Melanocyte of skin (primary cell): Measurements from ENCODE around the gene TOMM5. TPM values are rescaled to one million over a fixed set of nuclear protein-coding genes. Genes with fewer than 3 reads are reported as not detected.

Experiments
- total RNA-seq, 2 donors: library from RNA; depleted of rRNA; stranded (reverse); fragments of >200 nt; gene quantifications; 2 replicates each; pipeline ENCODE4 v1.2.3, GENCODE V29; 2012

TOMM5 gene
- 100 to 1,000 TPM in 1 of 2 donors, 10 to 100 TPM in 1; 68.5 to 162 TPM for total RNA-seq

GRCh38 chr9:37592108-37592951 is at the start of gene TOMM5:
TOMM5 (minus strand) TSS chr9:37592597; CDS start chr9:37592532, 65 bp downstream.

GRCh38 chr9:37575921-37576721 is 16.3 kb downstream of the TOMM5 start, which contains the start of gene FBXO10:
FBXO10 (minus strand) TSS chr9:37576380; CDS start chr9:37541768, 34,612 bp downstream.

Other genes with a start within 250 kb of the TOMM5 start
- gene GRHPR, start 169.9 kb downstream of the TOMM5 start, total RNA-seq, result 100 to 1,000 TPM; 169 to 194 TPM
- gene ZBTB5, start 127.1 kb downstream of the TOMM5 start, total RNA-seq, result 1 to 10 TPM; 7.7 to 8.6 TPM
- 10 to 100 TPM; 13.8 to 30.3 TPM for gene POLR1E, start 106.6 kb downstream of the TOMM5 start, total RNA-seq
- gene FBXO10, start 16.2 kb downstream of the TOMM5 start, total RNA-seq, result 10 to 100 TPM; 20.6 to 27.0 TPM
- not detected for gene FRMPD1, start 58.4 kb upstream of the TOMM5 start, total RNA-seq
- 1 to 10 TPM; 1.4 to 2.3 TPM for gene TRMT10B, start 161.2 kb upstream of the TOMM5 start, total RNA-seq
- gene EXOSC3, start 192.5 kb upstream of the TOMM5 start, total RNA-seq, result 10 to 100 TPM; 21.0 to 37.3 TPM
- gene DCAF10, start 208.2 kb upstream of the TOMM5 start, total RNA-seq, result 10 to 100 TPM; 13.8 to 19.3 TPM